ENCODE measurements around the gene TRIM27.

- TF ChIP-seq GATA2 (IDR thresholded peaks at IDR 0.05; ENCODE audit: low read depth, low read length) (no peak), GATA3 (IDR thresholded peaks at IDR 0.05; ENCODE audit: low read depth, low read length) (no peak)
Measured at GRCh38 chr6:28907394-28907793, 16.4 kb downstream of the TRIM27 start.

All from SH-SY5Y (cell line).